MV-4-11 (cell line): Measurements from ENCODE around the gene C19orf25.
"Not testable (repeated sequence)": the region's sequence is repeated elsewhere in the genome, so short reads cannot be mapped to it uniquely, and the experiment has no call there.

Source experiments
- DNase-seq: peaks from one replicate; lab custom pipeline; 2025; lab: John Stamatoyannopoulos, UW

The C19orf25 gene

GRCh38 chr19:1478934-1479707 lies at the start of gene C19orf25:
TSS of gene C19orf25 (minus strand) at chr19:1479215. CDS start at chr19:1478903, 312 bp downstream.
- DNase-seq, result peak; percentile 97

GRCh38 chr19:1527650-1528309 lies 48.8 kb upstream of the C19orf25 start:
- no peak for DNase-seq

- no peak for DNase-seq
Observed at GRCh38 chr19:1526979-1527649, 48.1 kb upstream of the C19orf25 start.

GRCh38 chr19:1526066-1526778 lies 47.2 kb upstream of the C19orf25 start:
- no peak for DNase-seq

- DNase-seq, result no peak
Observed at GRCh38 chr19:1525343-1525742, 46.3 kb upstream of the C19orf25 start.

- DNase-seq, result no peak
Observed at GRCh38 chr19:1524972-1525325, 45.9 kb upstream of the C19orf25 start.

- no peak for DNase-seq
Observed at GRCh38 chr19:1524287-1524971, 45.4 kb upstream of the C19orf25 start.

GRCh38 chr19:1523412-1524286 lies 44.6 kb upstream of the C19orf25 start, which contains the start of gene PLK5:
TSS of gene PLK5 (plus strand) at chr19:1524077. CDS start at chr19:1526997, 2,920 bp downstream.
- DNase-seq, result no peak

GRCh38 chr19:1522838-1523237 lies 43.8 kb upstream of the C19orf25 start:
- DNase-seq, result no peak

- no peak for DNase-seq
Observed at GRCh38 chr19:1522061-1522460, 43.0 kb upstream of the C19orf25 start.

- DNase-seq, result no peak
Observed at GRCh38 chr19:1521636-1522035, 42.6 kb upstream of the C19orf25 start.

GRCh38 chr19:1520203-1520780 lies 41.3 kb upstream of the C19orf25 start:
- no peak for DNase-seq

GRCh38 chr19:1519802-1520201 lies 40.8 kb upstream of the C19orf25 start:
- DNase-seq, result not testable (repeated sequence)

- DNase-seq, result no peak
Observed at GRCh38 chr19:1518471-1518870, 39.5 kb upstream of the C19orf25 start.

GRCh38 chr19:1516395-1516753 lies 37.4 kb upstream of the C19orf25 start:
- no peak for DNase-seq

GRCh38 chr19:1514986-1515721 lies 36.1 kb upstream of the C19orf25 start:
- DNase-seq, result no peak

- no peak for DNase-seq
Observed at GRCh38 chr19:1514295-1514661, 35.3 kb upstream of the C19orf25 start.

- DNase-seq, result peak; percentile 40
Observed at GRCh38 chr19:1513499-1514294, 34.7 kb upstream of the C19orf25 start.
